HG03064 (cell line): ENCODE results near the gene GAGE10.

Source experiments
- ATAC-seq: cut with Tn5 transposase; IDR thresholded peaks from one replicate; pipeline ENCODE4 v1.9.1; 2021; ENCODE audit warnings: low read depth; ENCODE audit not compliant: unreplicated experiment

Gene GAGE10, protein sequence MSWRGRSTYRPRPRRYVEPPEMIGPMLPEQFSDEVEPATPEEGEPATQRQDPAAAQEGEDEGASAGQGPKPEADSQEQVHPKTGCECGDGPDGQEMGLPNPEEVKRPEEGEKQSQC

DNA sequence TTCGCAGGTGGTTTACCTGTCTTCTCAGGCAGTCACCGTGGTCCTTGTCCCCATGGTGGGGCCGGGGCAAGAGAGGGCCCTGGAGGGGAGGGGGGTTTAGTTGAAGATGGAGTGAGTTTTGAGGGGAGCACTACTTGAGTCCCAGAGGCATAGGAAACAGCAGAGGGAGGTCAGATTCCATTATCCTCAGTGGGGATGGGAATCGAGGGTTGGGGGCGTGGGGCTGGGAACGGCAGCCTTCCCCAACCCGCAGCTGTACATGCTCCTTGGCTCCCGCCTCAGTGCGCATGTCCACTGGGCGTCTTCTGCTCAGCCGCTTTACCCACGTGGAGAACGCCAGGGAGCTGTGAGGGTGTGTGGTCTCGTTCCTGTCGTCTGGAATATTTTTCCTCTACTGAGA lies at the start of gene GAGE10:
GAGE10 (plus strand) TSS at position 301 of the 400 bp plus-strand sequence. CDS start 1,214 bp downstream, outside the sequence.
- no peak for ATAC-seq

DNA sequence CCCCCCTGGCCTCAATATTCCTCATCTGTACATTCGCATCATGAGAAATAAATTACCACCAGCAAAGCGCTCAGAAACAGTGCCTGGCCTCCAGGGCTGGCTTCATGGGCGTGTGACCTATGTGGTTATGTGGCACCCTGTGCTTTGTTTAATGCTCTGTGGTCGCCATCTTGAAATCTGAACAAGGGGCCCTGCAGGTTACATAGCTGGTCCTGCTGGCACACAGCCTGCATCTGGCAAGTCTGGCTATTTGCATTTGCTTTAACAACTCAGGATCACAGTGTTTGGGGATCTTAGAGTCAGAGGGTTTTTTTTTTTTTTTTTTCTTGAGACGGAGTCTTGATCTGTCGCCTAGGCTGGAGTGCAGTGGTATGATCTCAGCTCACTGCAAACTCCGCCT lies 48.8 kb upstream of the GAGE10 start:
- no peak for ATAC-seq

DNA sequence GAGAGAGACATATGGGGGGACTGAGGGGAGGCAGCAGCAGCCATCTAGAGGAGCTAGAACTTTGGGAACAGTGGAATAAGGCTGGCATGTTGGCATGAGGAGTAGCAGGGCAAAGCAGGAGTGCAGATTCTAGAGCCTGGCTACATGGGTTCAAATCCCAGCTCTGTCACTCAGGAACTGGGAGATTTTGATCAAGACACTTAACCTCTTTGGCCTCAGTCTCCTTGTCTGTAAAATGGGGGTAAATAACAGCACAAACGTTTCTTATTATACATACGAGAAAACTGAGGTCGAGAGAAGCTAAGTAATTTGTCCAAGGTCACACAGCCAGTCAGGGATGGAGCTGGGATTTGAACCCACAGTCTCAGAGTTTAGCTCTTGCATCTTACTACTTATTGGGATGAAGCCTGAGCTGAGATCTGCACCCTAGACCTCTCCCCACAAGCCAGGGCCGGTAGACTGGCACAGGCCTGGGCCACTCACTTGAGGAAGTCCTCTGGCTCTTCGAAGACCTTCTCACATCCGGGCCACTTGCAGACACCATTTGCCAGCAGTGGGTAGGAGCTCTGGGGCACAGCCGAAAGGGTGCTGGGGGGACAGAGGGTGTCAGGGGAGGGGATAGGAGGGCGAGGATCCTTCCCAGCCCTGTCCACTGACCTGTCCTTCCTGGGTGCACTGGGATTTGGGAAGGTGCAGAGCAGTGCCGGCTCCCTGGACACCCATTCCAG lies 47.0 kb upstream of the GAGE10 start:
- ATAC-seq: no peak

DNA sequence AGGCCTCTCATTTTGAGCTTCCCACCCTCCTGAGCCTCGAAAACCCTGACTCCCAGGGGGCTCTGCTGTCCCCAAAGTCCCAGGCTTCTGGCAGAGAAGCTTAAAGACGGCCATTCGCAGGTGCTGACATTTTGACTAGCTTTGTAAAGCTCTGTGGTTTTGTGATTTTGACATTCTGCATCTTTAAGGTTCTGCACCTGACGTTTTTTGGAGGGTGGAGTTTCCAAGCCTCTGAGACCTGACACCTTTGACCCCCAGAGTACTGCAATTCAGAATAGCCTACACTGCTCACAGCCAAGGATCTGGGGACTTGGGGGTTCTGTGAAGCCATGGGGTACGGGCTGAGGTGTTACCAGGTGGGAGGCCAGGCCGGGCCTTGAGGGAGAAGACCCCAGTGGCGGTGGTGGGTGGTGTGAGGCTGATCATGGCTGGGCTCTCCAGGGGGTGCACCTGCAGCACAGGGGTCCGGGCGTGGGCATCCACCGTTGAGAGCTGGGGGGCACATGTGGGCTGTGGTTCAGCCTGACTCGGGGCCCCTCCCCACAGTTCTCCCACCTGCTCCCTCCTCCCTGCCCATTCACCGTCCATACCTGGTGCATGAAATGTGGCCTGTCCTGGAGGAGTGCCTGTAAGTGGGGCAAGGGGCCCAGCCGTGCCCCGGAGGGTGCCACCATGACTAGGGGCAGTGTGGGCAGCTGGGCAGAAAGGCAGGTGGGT lies 46.2 kb upstream of the GAGE10 start:
- no peak for ATAC-seq

DNA sequence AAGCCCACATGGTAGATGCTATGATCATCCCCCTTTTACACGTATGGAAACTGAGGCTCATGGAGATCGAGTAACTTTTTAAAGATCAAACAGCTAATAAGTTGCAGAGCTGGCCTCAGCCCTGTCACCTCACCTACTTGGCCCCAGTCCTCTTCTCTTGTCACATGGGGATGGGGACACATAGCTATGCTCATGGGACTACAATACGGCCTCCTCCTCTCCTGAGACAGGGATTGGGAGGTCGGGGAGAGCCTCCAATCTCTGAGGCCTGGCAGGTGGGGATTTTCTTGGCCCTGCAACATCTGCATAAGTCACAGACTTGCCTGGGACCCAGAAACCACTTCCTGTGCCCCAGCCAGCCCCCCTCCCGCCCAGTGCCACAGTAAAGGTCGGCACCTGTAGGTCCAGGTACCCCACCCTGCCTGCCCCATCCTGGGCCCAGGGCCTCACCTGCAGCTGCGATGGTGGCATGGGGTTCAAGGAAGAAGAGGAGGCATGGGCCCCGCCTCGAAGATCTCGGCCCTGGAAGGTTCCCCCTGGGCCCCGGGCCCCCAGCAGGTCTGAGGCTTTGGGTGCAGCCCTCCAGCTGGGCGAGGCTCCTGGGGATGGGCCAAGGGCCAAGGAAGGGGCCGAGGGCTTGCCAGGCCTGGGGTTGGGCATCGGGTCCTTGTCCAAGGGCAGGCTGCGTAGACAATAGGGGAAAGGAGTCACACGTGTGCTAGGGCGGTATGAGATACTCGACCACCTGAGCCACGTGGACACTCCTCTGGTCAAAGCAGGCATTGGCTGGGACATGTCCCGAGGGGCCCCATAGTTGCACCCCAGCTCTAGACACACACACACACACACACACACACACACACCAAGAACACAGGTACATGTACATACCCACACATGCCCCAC lies 45.3 kb upstream of the GAGE10 start:
- no peak for ATAC-seq

DNA sequence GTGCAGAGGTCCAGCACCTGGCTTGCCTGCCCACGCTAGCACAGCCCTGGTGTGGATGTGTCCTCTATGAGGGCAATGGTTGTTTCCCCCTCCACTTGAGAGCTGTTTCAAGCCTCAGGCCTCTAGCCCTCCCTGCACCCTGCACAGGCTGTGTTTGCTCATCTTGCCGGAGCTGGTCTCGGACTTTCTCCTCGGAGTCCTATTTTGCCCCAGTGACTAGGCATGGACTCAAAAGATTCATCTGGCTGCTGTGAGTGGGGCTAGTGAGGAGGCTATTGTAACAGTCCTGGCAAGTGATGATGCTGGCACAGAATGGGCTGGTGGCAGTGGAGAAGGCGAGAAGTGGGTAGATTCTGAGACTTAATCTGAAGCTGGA lies 44.7 kb upstream of the GAGE10 start:
- no peak for ATAC-seq

DNA sequence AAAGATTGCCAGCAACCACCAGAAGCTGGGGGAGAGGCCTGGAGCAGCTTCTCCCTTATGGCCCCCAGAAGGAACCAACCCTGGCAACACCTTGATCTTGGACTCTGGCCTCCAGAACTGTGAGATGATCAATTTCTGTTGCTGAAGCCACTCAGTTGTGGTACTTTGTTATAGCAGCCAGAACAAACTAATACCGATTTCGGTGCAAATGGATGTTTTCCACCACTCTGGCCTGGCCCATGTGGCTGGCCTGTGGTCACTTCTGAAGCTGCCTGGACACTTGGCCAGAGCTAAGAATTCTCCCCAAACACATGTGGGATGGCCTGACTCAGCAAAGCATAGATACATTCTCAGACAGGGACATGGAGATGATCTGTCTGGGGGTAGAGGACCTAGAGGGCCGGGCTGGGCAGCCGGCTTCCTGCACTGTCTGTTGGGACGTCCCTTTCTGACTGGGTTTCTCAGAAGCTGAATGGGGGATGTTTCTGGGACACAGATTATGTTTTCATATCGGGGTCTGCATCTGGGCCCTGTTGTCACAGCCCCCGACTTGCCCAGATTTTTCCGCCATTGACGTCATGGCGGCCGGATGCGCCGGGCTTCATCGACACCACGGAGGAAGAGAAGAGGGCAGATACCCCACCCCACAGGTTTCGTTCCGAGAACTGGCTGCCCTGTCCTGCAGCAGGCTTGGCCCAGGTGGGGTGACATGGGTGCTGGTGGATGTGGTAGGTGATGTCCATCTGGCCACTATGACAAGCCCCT lies 43.0 kb upstream of the GAGE10 start:
- ATAC-seq: no peak

DNA sequence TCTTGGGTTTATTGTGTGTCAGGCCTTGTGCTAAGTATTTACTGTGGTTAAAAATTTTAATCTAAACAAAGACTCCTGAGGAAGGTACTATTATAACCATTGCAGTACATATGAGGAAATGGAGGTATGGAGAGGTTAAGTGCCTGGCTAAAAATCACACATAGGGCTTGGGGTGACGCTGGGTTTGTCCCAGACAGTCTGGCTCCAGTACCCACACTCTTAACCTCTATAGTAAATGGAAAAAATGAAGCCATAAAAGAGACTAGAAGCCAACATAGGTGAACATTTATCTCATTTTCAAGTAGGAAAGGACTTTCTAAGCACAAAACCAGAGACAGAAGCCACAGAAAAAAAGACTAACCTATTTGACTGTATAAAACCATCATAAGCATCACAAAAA lies 40.8 kb upstream of the GAGE10 start:
- ATAC-seq: no peak

DNA sequence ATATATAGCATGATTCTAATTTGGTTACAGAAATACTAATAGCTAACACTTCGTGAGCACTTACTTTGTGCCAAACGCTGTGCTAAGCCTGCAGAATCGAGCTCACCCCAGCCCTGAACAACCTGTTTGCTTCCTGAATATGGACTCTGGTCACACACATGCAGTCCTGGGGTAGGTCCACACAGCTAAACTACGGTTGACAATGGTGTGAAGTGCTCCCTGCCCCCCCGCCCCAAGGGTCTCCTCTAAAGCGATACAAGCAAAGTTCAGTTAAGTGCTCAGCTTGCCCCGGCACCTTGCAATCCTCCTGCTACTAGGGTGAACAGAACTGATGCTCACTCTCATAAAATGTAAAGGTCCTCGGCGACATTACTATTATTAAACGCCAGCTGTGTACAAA lies 39.8 kb upstream of the GAGE10 start:
- no peak for ATAC-seq

DNA sequence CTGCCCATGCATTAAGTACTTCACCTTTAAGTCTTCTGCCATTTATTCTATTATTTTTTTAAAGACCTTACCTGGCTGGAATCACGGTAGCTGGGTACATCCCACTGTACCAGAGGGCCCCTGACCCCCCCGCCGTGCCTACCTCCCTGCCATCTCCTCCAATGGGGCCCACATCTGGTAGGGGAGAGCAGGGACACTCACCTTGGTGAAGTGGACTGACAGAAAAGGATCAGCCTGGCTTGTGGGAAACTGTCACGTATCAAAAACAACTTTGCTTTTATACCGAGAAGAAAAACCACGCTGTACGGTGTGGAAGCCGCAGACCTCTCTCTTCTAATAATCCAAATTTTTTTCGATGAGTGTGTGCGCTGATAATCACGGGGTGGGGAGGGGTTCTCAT lies 39.0 kb upstream of the GAGE10 start, which contains the start of gene FOXP3:
FOXP3 (minus strand) TSS at position 251 of the 400 bp plus-strand sequence. CDS start 6,205 bp downstream, outside the sequence.
- ATAC-seq: no peak

DNA sequence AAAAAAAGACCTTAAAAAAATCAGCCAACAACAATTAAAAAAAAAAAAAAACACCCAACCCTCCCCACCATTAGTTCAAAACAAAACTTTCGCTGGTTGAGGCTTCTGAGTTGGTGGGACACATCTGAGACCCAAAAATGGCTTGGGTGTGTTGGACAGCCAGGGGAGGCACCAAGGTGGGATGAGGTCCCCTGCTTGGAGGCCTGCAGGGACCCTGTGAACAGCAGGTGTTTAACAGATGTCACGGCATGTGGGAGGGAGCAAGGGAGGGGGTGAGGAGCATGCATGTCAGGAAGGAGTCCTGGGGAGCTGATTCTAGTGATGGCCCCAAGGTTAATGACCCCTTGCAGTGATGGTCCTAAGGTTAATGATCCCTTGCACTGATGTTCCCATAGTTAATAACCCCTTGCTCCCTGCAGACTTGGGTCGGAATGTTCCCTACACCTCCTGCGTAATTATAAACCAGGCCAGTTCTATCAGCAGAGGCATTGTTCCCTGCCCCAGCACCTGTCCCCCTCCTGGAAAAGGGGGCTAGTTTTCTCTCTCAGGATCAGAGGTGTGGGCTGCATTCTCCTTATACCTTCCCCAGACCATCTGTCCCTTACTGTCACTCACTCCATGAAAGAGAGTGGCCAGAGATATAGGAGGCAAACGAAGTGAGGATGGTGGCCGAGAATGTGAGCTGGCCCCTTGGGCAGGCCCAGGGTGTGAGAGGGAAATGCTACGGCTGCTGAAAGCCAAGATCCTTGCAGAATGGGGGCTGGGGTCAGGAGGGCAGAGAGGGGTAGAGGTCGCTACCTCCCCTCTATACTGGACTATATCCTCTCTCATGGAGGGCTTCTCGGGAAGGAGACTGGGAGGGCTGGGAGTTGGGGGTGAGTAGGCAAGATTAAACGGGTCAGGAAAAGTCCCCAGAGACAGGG lies 36.7 kb upstream of the GAGE10 start:
- no peak for ATAC-seq

DNA sequence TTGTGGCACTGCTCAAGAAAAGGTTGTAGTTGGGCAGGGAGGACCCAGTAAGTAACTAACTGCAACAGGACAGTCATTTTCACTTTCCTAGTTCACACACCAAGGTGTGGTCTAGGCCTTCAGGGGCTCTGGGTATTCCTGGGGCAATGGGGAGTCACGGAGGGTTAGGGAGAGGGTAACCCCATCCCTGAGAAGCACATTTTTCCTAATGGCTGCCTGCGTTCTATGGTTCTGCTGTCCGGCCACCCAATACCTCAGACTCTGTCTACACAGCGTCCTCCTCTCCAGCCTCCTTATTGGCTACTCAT lies 34.8 kb upstream of the GAGE10 start:
- ATAC-seq: no peak

DNA sequence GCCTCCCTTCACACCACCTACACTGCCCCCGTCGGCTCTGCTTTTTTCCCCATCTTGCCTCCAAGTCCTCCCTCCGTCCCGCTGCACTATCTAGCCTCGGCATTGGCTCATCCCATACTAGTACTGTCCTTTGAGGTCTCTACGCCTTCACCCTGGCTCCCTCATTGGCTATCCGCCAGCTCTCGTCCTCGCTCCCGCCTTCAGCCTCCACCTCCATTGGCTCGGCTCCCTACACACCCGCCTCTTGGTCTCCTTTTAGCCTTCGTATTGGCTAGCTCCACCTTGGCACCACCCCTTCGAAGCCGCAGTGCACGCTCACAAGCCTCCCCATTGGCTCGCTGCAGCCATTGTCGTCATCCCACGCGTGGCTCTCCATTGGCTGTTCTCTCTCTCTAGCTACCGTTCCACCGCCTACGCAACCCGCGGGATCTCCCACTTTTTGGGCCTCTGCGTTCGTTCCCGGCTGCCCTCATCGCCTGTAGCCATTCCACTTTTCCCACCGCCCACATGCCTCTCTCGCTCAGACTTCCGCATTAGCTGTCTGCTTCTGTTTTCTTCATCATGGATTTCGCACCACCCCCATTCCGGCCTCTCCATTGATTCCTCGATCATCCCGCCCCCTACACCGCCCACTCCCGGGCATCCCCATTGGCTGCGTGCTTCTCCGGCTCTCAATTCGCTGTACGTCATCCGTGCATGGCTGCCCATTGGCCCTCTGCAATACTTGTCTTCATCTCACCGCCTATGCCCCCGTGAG lies 34.3 kb upstream of the GAGE10 start:
- peak; percentile 84 for ATAC-seq

DNA sequence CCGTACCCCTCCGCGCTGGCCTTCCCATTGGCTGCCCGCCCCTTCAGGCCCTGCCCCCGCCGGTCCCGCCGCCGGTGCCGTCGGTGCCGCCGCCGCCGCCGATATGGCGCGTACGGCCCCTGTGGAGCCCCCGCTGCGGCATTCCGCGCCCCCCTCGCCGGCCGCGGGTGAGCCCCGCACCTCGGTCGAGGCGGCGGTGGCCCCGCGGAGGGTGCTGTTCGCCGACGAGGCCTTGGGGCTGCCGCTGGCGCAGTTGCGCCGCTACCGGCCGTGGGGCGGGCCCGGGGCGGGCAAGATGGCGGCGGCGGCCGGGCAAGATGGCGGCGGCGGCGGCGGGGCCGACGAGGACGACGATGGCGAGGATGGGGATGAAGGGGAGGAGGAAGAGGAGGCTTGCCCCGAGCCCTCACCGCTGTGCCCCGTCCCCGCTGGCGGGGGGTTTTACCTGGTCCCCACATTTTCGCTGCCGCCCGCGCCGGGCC lies 33.6 kb upstream of the GAGE10 start, which contains the start of gene PPP1R3F:
PPP1R3F (plus strand) TSS at position 27 of the 482 bp plus-strand sequence; CDS start at position 104, 77 bp downstream.
- ATAC-seq: peak; percentile 11

DNA sequence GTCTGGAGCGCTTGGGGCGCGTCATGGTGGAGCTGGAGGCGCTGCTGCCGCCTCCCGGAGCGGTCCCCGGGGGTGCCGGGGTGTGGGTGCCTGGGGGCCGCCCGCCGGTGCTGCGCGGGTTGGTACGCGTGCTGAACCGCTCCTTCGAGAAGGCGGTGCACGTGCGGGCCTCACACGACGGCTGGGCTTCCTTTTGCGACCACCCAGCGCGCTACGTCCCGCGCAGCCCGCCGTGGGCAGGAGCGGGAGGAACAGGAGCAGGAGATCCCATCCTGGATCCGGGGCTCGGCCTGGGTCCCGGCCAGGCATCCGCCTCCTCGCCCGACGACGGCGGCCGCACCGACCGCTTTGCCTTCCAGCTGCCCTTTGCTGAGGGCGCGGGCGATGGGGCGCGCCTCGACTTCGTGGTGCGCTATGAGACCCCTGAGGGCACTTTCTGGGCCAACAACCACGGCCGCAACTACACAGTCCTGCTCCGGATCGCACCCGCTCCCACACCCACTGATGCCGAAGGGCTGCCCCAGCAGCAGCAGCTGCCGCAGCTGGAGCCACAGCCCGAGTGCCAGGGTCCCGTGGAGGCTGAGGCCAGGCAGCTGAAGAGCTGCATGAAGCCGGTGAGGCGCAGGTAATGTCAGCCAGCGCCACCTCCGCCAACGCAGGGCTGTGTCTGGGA lies 33.1 kb upstream of the GAGE10 start:
- ATAC-seq: no peak

DNA sequence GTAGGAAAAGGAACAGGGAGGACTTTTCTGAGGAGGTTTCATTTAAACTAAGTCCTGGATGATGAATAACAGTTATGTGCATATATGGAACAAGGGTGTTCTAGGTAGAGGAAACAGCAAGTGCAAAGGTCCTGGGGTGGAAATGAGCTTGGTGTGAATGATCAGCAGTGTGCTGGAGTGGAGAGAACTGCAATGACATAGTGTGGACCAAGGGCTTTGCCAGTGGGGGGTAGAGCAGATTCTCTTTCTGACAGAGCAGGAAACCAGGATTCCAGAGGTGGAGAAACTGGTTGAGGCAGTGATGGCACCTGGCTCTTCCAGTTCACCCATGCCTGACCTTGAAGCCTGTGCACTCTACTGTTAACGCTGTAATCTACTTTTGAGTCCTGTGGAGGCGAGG lies 32.1 kb upstream of the GAGE10 start:
- no peak for ATAC-seq

DNA sequence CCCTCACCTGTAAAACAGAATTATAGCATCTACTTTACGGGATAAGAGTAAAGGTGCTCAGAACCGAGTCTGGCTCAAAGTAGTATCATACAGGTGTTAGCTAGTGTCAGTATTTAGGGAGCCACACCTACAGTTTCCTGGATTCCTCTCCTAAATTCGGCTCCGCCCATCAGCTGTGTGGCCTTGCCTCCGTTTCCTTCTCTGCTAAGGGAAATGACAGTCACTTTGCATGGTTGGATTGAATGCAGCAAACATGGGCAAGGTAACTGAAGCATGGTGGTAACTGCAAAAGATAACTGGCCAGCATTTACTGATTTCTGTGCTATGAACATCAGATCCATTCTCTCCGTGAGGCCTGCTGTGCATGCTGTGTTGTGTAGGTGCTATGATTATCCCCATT lies 31.0 kb upstream of the GAGE10 start:
- ATAC-seq: no peak
